ENCODE data around the gene PSMF1.

DNA sequence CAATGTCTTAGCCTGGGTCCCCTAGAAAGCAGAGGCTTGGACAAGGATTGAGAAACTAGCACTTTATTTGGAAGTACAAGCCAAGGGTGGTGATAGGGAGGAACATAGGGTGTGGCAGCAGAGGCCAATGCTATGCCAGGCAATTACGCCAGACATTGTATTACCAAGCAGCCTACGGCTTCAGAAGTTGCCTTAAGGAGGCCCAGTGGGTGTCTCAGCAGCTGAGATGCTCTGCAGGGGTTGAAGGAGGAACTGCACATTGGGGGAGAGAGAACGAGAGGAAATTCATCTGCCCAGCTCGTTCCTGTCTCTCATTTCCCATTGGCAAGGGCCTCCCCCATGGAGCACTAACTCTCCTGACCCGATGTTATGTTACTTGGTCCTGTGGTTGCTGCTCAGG lies 85.7 kb downstream of the PSMF1 start:
- TF ChIP-seq, protein P1, sequence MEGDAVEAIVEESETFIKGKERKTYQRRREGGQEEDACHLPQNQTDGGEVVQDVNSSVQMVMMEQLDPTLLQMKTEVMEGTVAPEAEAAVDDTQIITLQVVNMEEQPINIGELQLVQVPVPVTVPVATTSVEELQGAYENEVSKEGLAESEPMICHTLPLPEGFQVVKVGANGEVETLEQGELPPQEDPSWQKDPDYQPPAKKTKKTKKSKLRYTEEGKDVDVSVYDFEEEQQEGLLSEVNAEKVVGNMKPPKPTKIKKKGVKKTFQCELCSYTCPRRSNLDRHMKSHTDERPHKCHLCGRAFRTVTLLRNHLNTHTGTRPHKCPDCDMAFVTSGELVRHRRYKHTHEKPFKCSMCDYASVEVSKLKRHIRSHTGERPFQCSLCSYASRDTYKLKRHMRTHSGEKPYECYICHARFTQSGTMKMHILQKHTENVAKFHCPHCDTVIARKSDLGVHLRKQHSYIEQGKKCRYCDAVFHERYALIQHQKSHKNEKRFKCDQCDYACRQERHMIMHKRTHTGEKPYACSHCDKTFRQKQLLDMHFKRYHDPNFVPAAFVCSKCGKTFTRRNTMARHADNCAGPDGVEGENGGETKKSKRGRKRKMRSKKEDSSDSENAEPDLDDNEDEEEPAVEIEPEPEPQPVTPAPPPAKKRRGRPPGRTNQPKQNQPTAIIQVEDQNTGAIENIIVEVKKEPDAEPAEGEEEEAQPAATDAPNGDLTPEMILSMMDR (IDR thresholded peaks at IDR 0.05; ENCODE audit: low read depth, low read length, poor library complexity, severe bottlenecking) = no peak
- TF ChIP-seq EZH2phosphoT487 (IDR thresholded peaks at IDR 0.05; ENCODE audit: borderline replicate concordance, low read length) = no peak

Measured in DOHH2 (cell line).